A673 (cell line): ENCODE results near the gene TOMM7.

ENCODE experiments used
- EZH2 ChIP-seq: fragments of 200-600 bp; sonication (generic); IDR thresholded peaks from 2 replicates; pipeline ENCODE4 v1.6.1; 2017; ENCODE audit warnings: borderline replicate concordance, low read depth, mild to moderate bottlenecking, mixed read lengths, antibody characterized with exemption, low read length; ENCODE audit not compliant: poor library complexity, severe bottlenecking
- TF ChIP-seq, protein P1 (sequence below): fragments of 300-800, 200-600 bp; sonication (generic); conservative IDR thresholded peaks from 2 replicates; pipeline ENCODE4 v1.5.1; 2017; ENCODE audit warnings: low read depth, mild to moderate bottlenecking, antibody characterized with exemption, low read length, moderate library complexity, mixed read lengths

DNA sequence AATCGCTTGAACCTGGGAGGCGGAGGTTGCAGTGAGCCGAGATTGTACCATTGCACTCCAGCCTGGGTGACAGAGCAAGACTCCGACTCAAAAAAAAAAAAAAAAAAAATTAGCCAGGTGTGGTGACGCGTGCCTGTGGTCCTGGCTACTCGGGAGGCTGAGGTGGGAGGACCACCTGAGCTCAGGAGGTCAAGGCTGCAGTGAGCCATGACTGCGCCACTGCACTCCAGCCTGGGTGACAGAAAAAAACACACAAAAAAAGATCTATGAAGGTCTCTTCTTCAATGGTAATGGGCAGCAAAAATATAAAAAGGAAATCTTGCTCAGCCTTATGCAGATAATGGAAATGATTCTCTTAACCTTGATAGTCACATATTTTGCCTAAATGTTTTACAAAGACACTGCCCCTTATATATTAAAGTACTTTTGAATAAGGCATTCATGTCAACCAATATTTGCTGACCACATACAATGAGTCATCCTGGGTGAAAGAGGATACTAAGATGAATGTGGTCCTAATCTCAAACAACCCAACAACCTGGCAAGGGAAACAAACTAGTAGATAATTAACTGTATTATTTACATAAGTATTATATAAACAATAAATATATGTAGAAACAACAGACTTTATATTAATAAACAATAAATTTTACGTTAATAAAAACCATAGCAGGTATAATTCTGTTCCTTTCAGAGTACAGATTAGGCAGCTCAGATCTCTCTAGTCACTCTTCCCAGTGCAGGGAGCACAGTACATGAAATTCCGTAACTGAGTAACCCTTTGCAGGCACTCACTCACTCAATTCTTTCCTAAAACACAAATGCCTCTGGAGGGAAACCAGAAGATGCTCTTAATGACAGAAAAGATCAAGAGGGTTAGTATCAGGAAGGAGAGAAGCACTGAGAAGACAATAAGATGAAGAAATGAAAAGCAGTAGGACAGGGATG lies 8.1 kb downstream of the TOMM7 start:
- TF ChIP-seq, protein P1, sequence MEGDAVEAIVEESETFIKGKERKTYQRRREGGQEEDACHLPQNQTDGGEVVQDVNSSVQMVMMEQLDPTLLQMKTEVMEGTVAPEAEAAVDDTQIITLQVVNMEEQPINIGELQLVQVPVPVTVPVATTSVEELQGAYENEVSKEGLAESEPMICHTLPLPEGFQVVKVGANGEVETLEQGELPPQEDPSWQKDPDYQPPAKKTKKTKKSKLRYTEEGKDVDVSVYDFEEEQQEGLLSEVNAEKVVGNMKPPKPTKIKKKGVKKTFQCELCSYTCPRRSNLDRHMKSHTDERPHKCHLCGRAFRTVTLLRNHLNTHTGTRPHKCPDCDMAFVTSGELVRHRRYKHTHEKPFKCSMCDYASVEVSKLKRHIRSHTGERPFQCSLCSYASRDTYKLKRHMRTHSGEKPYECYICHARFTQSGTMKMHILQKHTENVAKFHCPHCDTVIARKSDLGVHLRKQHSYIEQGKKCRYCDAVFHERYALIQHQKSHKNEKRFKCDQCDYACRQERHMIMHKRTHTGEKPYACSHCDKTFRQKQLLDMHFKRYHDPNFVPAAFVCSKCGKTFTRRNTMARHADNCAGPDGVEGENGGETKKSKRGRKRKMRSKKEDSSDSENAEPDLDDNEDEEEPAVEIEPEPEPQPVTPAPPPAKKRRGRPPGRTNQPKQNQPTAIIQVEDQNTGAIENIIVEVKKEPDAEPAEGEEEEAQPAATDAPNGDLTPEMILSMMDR = no peak
- no peak for TF ChIP-seq EZH2
